HG02623 (cell line): ENCODE results near the gene ARHGDIG.

ENCODE experiments used
- ATAC-seq: cut with Tn5 transposase; IDR thresholded peaks from one replicate; pipeline ENCODE4 v1.9.1; 2021; ENCODE audit warnings: moderate library complexity; ENCODE audit not compliant: unreplicated experiment

Gene ARHGDIG

DNA sequence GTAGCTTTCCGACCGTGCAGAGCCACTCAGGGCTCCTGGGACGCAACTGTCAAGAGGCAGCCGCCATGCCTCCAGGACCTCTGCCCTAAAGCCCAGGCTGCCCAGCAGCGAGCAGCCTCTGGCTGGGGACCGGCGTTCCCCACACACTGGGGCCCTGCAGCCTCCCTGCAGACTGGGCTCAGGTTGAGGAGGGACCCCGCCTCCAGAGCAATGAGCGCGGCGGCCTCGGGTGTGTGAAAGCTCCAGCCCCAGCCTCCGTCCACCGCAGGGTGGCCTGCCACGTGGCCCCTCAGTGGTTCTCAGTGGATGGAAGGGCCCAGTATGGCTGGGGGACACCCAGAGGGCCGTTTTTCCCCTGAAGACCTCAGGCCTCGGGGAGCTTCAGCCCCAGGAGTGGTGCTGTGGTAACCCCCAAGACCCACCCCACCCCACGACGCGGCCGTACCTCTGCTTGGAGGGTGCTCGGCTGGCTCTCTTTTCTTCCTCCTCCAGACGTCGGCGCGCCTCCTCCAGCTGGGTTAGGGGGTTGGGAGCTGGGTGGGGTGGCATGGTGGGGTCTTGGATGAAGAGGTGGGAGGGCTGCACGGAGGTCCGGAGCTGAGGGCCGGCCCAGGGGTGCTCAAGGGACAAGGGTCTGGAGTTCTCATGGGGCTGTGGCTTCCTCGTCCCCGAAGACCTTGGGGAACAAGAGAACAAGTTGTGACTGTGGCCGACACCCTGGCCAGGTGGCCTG is 12.8 kb downstream of the ARHGDIG start:
- ATAC-seq, result no peak

DNA sequence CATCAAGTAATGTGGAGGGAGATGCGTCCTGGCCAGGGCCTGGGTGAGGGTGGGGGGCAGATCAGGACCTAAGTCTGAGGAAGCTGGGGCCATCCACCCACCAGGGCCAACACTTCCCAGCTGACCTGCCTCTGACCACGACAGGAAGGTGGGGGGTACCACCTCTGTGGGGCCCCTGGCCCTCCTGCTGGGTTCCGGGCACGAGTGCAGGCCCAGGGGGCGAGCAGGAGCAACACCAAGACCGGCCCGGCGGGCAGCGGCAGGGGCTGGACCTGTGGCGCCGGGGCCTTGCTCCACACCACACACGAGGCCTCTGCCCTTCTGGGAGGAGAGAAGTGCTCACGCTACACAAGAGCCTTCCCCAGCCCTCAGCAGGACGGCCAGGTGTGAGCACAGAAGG is 15.9 kb downstream of the ARHGDIG start:
- no peak for ATAC-seq

DNA sequence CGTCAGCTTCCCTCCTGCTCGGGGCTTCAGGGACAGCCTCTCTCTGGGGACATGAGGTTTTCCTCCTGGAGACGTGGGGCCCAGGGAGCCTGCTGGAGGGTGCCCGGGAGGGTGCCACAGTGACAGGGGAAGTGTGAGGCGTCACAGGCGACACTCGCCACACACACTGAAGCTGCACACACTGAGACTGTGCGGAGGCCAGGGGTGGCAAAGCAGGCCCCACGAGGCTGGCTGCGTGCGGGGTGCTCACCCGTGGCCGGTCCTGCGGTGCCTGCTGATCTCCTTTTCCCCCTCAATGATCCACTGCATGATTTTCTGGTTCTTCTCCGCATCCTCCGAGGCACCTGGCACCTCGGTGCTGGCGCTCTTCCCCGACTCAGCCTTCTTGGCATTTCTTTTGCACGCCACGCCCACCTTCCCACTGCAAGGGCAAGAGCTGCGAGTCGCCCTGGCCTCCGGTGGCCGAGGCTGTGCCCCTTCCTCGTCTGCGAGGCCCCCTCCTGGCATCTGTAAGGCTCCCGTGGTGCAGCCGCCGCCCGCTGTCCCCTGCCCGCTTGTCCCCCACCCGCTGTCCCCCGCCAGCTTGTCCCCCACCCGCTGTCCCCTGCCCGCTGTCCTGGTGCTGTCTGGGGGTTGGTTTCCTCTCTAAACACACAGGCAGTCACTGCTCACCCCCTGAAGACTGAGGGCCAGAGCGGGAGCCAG is 16.6 kb downstream of the ARHGDIG start:
- no peak for ATAC-seq

DNA sequence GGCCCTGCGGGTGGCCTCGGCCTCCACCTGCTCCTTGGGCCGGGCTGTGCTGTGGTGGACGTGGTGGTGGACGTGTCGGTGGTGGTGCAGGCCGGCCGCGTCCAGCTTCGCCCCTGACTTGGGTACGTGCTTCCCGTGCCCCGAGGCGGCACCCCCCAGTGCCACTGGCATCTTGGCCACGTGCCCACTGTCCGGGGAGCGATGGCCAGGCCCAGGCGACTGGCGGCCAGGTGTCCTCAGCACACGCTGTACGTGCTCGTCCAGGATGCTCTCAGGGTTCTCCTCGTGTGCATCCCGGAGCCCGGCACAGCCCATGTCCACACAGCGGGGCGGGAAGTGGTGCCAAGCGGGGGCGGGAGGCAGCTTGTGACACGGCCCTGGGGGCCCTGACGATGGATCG is 17.4 kb downstream of the ARHGDIG start:
- no peak for ATAC-seq

DNA sequence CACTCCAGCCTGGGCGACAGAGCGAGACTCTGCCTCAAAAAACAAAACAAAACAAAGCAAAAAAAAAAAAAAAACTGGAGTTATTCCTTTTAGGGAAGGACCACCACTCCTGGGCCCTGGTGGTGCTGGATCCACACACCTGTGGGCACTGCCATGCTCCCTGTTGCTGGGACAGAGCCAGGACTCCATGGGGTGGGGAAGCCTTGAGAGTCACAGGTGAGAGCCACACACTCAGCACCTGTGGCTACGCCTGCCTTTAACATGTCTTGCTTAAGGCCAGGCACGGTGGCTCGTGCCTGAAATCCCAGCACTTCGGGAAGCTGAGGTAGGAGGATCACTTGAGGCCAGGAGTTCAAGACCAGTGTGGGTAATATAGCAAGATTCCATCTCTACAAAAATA is 20.8 kb downstream of the ARHGDIG start:
- ATAC-seq, result no peak

DNA sequence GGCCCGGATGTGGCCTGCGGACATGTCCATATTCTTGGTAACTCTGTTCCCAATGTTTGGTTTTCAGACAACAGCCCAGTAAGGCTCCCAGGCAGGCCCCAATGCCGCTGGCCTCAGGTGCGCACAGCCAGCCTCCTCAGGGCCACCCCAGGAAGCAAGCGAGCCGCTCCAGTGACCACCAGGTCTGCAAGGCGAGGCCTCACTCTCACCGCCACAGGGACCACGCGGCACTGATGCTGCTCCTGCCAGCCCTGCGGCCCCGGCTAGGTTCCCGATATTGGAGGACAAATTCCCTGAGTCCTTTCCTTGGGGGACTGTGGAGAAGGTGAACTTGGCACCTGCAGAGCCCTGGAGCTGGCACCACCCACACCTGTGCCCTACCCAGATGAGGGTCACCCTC is 21.6 kb downstream of the ARHGDIG start:
- no peak for ATAC-seq

DNA sequence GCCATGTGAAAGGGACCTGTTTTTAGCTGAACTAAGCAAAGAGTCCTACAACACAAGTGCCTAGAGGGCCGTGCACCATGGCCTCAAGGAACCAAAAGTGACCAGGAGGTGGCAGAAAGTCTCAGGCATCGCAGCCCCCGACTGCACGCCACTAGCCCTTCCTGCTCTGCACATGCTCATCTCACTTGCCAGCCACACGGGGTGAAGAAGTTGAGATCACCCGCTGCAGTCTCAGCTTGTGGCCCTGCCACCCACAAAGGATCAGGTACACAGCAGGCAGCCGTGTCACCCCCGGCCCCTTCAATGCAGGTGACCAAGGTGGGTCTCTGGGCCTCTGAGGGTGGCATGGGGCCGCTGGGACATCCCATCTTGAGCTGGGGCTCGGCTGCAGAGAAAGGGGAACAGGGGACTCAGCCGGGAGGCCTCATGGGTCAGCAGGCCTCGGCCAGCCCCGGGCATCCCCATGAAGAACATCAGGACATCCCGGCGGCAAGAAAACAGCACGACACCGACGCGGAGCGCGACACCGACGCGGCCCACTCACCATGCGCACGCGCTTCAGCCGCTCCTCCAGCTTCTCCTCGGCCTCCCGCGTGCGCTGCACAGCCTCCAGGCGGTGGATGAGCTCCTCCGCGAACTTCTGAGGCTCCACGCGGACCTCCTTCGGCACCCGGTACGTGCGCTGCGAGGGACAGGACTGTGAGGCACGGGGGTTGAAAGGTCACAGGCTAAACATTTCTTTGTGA is 23.5 kb downstream of the ARHGDIG start:
- no peak for ATAC-seq

DNA sequence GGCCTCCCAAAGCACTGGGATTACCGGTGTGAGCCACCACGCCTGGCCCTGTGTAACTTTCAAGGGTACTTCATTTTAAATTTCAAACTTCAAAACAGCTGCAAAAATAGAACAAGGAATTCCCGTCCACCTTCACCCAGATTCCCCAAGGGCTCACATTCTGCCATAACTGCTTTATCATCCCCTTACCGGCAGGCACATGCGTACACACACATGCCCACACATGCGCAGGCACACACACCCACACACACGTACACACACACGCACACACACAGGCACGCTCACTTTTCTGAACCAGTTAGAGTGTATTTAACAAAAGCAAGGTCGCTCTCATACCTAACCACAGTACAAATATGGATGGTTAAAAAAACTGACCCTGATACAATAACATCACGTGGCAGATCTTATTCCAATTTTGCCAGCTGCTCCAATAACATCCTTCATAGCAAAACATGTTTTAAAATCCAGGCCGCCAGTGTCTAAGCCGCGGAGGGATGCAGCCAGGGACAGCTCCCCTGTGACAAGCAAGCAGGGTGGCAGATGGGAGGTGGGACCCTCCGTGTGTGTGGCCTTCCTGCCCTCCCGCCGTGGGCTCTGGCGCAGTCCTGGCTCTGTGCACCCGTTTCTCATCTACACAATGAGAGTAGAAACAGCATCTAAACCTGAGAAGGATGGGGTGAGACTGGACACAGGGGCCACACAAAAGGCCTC is 25.7 kb downstream of the ARHGDIG start:
- no peak for ATAC-seq

DNA sequence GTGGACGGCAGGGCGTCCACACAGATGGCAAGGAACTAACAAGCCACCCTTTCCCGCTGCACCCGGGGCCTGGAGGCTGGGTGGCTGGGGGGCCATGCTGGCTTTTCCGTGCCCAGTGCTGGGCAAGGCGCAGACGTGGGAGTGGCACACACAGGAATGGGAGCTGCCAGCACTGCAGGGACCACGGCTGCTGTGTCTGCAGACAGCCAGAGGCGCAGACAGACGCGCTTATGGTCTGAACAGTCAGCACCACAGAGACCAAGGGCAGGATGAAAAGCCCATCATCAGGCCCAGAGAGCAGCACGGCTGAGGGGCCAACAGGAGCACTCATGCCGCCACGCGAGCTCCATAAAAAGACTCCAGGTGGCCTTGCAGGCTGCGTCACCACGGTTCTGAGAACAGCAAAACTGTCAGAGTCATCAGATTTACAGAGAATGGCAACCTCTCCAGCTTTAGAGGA is 26.6 kb downstream of the ARHGDIG start:
- ATAC-seq, result no peak

DNA sequence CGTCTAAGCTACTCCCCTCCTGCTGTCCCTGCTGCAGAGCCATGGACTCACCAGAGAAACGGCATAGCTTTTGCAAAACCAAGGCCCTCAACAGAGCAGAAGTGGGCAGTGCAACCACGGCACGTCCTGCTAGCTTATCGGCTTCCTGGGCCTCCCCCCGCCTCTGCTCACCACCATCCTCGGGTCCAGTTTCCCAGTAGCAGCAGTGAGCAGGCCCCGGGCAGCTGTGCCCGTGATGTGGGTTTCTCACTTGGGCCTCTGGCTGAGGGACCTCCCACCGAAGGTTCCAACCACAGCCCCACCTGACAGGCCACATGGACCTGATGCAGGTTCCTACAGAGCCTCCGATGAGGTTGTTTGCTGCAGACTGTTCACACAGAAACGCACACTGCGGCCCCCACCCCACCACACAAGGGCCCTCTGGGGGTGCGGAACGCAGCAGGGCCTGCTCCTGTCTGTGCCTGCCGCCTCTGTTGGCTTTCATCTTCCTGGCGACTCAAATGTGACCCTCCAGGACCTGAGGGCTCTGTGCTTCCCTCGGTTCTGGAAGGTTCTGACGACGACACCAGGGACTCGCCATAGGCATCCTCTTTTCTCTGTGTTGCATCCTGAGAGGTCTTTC is 27.4 kb downstream of the ARHGDIG start:
- no peak for ATAC-seq

DNA sequence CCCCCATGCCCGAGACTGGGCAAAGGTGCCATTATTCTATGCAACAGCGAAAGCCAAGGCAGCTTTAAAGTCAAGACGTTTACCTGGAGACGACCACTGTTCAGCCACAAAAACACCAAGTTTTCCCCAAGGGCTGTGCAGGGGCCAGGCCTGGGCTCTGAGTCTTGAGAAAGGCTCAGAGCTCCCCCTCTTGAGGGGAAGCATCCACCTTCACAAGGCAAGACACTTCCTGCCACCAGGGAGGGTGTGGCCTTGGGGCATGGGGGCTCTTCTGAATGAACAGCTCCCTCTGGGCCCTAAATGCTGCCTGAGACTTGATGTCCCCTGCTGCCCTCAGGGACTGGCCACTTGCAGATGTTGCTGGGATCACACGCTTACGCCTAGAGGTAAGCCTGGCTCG is 29.1 kb downstream of the ARHGDIG start:
- no peak for ATAC-seq

DNA sequence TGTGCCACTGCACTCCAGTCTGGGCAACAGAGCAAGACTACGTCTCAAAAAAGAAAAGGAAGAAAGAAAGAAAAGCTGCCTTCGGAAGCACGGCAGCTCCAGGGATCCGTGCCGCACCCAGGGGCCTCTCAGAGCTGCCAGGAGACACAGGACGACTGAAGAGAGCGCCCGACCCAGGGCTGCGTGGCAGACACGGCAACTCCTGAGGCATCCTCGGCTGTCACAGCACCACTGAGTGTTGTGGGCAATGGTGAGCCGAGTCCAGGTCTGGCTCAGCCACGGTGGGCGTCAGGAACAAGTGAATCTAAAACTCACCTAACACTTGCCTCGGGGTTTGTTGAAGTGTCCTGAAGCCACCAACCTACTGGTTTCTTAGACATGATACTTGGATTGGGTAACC is 31.3 kb downstream of the ARHGDIG start:
- no peak for ATAC-seq

DNA sequence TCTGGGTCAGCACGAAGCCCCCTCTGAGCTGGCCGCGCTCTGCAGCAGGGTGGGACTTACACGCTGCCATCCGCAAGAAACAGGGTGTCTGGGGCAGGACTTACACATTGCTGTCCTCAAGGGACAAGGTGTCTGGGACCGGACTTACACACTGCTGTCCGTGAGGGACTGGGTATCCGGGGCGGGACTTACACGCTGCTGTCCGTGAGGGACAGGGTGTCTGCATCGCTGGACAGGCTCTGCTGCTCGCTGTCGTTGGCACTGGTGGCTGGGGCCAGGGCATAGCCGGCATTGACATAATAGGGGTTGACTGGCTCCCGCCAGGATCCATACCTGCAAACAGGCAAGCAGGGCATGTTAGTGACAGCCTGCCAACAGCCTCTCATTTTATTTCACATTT is 34.0 kb downstream of the ARHGDIG start:
- ATAC-seq, result no peak

DNA sequence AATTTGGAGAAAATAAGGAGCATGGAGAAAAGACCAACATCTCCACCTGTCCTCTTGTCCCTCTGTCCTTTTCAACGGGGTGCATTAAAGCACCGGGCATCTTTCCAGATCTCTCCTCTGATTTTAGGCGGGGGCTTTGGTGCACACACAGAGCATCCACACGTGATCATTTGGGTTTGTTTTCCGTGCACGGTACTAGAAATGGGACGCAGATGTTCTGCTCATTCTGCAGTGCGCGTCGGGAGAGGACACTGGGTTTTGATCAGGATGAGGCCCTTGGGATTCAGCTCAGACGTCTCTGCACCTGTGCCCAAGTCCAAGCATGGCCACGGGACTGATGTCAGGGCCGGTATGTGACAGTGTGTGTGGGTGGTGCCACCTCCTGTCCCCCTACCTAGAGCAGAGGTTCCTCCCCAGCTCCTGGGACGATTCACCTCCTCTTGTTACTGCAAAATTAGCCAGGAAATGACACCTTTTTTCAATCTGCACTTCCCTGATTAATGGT is 34.5 kb downstream of the ARHGDIG start:
- no peak for ATAC-seq

DNA sequence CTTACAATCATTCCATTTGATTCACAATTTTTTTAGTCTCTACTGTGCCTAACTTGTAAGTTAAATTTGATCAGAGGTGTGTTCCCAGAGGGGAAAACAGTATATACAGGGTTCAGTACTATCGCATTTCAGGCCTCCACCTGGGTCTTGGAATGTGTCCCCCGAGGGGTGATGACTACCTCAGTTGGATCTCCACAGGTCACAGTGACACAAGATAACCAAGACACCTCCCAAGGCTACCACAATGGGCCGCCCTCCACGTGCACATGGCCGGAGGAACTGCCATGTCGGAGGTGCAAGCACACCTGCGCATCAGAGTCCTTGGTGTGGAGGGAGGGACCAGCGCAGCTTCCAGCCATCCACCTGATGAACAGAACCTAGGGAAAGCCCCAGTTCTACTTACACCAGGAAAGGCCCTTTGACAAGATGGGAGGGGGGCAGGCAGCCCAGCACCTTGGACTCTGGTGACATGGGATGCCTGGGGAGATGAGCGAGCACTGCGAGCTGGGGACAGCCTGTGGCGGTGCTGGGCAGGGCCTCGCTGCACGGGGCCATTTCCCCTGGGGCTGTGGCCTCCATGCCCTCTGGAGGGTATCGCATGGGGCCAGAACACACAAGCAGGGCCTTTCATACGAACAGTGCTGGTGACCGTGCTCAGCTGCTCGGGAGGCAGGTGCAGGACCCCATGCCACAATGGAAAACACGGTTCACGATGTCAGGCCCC is 36.5 kb downstream of the ARHGDIG start:
- ATAC-seq, result no peak

DNA sequence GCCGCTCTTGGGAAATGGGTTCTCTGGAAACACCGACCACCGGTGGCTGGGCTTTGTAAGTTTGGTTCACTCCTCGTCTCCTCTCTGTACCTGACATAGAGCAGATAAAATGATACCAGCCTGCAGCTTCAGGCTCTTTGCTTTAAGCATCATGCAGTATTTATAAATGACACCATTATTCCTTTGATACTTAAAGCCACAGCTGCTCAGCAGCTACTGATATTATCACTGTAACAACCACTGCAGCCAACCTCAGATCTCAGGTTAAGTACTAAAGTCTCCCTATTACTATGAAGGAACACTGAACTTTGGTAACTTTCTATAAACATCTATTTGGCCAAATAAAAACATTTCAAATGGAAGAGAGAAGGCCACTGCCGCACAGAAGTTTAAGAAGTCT is 37.2 kb downstream of the ARHGDIG start:
- ATAC-seq, result no peak

DNA sequence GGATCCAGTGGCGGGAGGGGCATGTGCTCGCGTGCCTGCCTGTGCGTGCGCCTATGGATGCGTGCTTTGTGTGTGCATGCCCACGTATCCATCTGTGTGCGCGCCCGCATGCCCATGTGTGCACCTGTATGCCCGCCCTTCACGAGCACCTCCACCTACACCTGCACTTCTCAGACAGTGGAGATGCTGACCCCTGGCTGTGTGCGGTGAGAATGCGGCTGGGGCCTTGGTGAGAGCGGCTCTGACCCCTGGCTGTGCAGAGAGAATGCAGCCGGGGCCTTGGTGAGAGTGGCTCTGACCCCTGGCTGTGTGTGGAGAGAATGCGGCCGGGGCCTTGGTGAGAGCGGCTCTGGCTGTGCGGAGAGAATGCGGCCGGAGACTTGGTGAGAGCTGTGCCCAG is 38.2 kb downstream of the ARHGDIG start:
- no peak for ATAC-seq

DNA sequence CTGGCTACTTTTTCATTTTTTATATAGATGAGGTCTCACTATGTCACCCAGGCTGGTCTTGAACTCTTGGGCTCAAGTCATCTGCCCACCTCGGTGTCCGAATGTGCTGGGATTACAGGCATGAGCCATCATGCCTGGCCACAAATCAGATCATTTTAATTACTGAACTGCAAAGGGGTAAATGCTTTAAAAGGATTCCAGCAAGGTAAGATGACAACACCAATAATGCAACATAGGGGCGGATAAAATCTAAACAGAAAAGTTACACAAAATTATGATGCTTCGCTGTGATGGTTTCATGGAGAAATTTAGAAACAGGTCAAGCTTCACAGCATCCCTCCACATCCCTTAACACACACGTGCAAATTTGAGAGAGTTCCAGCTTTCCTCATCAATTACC is 39.8 kb downstream of the ARHGDIG start:
- ATAC-seq, result no peak

DNA sequence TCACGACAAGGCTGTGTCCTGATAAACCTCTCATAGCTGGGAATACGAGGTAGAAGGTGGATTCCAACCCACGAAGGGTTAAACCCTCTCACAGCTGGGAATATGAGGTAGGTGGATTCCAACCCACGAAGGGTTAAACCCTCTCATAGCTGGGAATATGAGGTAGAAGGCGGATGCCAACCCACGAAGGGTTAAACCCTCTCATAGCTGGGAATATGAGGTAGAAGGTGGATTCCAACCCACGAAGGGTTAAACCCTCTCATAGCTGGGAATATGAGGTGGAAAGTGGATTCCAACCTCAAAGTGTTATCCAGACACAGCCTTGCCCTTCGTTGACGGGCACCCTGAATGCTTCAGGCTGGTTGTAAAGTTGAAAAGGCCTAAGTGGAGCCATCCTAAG is 41.1 kb downstream of the ARHGDIG start:
- ATAC-seq, result no peak
